ENCODE results near the gene CEP112.
"Not testable (repeated sequence)": the region's sequence is repeated elsewhere in the genome, so short reads cannot be mapped to it uniquely, and the experiment has no call there.

The CEP112 gene

DNA sequence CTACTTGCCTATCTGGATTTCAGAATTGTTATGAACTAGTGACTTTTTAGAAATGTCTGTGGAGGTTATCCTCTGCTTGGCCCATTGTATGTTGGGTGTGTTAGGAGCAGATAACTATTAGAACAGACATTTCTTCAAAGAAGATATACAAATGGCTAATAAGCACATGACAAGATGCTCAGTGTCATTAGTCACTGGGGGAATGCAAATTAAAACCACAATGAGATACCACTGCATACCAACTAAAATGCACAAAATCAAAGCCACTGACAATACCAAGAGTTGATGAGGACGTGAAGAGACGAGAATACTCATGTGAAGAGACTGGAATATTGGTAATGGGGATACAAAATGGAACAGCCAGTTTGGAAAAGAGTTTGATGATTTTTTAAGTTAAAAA lies 39.2 kb downstream of the CEP112 start:
- DNase-seq (ENCODE audit: low spot score), result no peak

GRCh38 chr17:66150708-66151107 lies 41.2 kb downstream of the CEP112 start:
- no peak for DNase-seq (ENCODE audit: low spot score)

DNA sequence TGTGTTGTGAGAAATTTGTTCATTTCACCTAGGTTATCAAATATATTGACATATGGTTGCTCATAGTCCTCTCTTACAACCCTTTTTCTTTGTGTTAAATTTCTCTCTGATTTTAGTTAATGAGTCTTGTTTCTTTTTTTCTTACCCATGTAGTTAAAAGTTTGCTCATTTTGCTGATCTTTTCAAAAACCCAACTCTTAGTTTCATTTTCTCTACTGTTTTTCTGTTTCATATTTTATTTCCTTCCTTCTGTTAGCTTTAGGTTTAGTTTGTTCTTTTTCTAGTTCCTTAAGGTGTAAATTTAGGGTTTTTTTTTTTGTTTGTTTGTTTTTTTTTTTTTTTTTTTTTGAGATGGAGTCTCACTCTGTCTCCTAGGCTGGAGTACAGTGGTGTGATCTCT lies 42.4 kb downstream of the CEP112 start:
- no peak for DNase-seq (ENCODE audit: low spot score)

DNA sequence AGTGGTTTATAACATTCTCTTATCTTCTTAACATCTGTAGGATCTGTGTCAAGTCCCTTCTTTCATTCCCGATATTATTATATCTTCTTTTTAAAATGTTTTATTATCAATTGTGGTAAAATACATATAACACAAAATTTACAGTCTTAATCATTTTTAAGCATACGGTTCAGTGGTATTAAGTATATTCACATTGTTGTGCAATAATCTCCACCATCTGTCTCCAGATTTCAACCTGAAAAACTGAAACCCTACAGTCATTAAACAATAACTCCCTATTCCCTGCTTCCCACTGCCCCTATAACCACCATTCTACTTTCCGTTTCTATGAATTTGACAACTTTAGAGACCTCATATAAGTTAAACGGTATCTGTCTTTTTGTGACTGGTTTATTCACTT lies 45.5 kb downstream of the CEP112 start:
- no peak for DNase-seq (ENCODE audit: low spot score)

DNA sequence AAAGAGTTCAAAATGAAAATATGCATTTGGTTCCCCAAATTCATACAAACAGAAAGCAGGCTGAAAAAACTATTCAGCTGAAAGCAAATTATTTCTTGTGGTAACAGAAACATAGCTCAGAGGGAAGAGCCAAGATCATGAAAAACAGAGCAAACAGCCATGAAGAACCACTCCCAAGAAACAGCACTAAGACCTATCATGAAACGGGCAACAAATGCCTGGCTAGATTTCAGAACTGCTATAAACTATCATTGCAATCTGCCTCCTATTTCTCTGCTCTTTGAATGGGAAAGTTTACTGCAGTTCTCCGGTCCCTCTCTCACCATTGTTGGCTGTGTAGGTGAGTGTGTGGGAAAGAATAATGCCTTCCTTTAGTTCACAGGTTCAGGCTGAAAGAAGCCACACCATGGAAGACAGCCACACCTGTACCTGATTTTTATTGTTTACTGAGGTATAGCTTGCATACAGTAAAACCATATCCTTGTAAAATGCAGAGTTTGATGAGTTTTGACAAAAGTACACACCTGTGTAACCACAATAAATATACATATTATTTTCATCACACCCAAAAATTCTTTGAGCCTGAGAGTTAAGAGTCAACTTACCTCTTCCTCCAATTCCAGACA lies 48.2 kb downstream of the CEP112 start:
- no peak for DNase-seq (ENCODE audit: low spot score)

- DNase-seq (ENCODE audit: low spot score), result no peak
Measured at GRCh38 chr17:66142428-66142827, 49.5 kb downstream of the CEP112 start.

DNA sequence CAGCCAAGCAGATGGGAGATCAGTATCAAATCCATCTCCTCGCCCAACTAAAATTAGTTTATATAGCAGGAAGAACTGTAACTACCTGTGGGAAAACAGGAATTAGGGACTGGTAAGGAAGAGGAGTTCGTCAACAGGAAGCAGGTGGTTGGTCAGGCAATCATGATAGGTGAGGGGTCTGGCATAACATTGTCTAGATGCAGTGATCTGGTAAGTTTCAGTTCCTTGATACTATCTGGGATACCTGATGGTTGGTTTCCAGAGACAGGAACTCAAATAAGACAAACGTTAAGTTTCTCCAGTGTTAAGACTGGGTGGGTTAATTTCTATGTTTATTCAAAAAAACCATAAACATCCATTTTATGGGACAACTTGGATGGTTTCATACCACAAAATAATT lies 53.8 kb downstream of the CEP112 start:
- DNase-seq (ENCODE audit: low spot score), result no peak

GRCh38 chr17:66135896-66136295 lies 56.0 kb downstream of the CEP112 start:
- no peak for DNase-seq (ENCODE audit: low spot score)

GRCh38 chr17:66135219-66135618 lies 56.7 kb downstream of the CEP112 start:
- DNase-seq (ENCODE audit: low spot score), result no peak

DNA sequence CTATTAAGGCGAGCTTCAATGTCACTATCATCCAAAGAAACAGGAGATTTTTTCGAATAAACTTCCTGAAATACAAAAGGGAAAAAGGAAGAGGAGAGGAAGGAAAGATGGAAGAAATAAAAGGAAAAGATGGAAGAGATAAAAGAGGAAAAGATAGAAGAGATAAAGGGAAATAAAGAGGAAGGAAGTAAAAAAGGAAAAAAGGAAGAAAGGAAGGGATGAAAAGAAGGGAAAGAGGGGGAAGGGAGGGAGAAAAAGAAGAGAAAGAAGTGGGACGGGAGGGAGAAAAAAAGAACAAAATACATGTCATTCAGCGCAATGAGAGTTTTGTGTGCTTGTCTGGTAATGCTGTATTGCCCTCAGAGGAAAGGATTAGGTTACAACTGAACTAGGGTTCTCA lies 62.2 kb downstream of the CEP112 start:
- DNase-seq (ENCODE audit: low spot score), result no peak

- no peak for DNase-seq (ENCODE audit: low spot score)
Measured at GRCh38 chr17:66126231-66126630, 65.7 kb downstream of the CEP112 start.

- no peak for DNase-seq (ENCODE audit: low spot score)
Measured at GRCh38 chr17:66123163-66123562, 68.8 kb downstream of the CEP112 start.

DNA sequence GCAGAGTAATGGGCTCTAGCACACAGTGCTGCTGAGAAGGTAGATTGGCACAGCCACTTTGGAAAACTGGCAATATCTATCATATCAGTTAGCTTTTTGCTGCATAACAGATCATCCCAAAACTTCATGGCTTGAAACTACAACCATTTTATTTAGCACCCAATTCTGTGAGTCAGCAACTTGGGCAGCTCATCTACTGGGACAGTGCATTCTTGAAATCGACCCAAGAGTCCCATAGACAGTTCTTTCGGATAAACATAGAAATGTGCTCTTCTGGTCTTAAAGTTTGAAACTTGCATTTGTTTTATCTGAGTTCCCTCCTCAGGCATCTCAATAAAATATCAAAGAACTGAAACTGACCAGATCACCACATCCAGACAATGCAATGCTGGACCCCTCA lies 76.7 kb downstream of the CEP112 start:
- no peak for DNase-seq (ENCODE audit: low spot score)

- DNase-seq (ENCODE audit: low spot score), result no peak
Measured at GRCh38 chr17:66114609-66115008, 77.3 kb downstream of the CEP112 start.

DNA sequence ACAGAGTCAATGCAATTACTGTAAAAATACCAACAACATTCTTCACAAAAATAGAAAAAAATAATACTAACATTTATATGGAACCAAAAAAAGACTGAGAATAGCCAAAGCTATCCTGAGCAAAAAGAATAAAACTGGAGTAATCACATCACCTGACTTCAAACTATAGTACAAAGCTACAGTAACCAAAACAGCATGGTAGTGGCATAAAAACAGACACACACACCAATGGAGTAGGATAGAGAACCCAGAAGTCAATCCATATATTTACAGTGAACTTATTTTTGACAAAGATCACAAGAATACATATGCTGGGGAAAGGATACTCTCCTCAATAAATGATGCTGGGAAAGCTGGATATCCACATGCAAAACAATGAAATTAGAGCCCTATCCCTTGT lies 84.2 kb downstream of the CEP112 start:
- DNase-seq (ENCODE audit: low spot score), result no peak

GRCh38 chr17:66098040-66098439 lies 93.9 kb downstream of the CEP112 start:
- DNase-seq (ENCODE audit: low spot score), result no peak

DNA sequence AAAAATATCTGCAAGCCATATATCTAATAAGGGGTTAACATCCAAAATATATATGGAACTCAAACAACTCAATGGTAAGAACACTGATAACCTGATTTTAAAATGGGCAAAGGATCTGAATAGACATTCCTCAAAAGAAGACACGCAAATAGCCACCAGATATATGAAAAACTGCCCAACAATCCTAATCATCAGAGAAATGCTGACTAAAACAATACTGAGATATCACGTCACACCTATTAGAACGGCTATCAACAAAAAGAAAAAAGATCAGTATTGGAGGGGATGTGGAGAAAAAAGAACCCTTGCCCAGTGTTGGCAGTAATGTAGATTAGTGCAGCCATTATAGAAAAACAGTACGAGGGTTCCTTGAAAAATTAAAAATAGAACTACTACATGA lies 97.2 kb downstream of the CEP112 start:
- DNase-seq (ENCODE audit: low spot score), result no peak

- no peak for DNase-seq (ENCODE audit: low spot score)
Measured at GRCh38 chr17:66091445-66092080, 100.4 kb downstream of the CEP112 start.

GRCh38 chr17:66089764-66090163 lies 102.2 kb downstream of the CEP112 start:
- no peak for DNase-seq (ENCODE audit: low spot score)

DNA sequence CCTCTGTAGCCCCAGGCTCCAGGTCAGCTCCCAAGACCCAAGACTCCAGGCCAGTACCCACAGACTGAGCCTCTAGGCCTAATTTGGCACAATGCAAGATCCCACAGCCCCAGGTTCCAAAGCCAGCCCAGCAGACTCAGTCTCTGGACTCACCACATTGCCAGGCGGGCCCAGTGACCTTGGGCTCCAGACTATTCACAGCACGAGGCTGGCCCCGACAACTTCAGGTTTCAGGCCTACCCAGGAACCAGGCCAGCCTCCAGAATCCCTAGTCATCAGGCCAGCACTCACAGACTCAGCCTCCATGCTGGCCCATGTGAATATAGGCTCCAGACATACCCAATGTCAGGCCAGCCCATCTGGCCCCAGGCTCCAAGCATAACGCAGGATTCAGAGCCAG lies 103.8 kb downstream of the CEP112 start:
- no peak for DNase-seq (ENCODE audit: low spot score)

GRCh38 chr17:66087073-66087472 lies 104.9 kb downstream of the CEP112 start:
- DNase-seq (ENCODE audit: low spot score), result no peak

- no peak for DNase-seq (ENCODE audit: low spot score)
Measured at GRCh38 chr17:66085221-66085620, 106.7 kb downstream of the CEP112 start.

- DNase-seq (ENCODE audit: low spot score), result not testable (repeated sequence)
Measured at GRCh38 chr17:66080670-66081069, 111.3 kb downstream of the CEP112 start.

GRCh38 chr17:66076546-66077190 lies 115.3 kb downstream of the CEP112 start:
- no peak for DNase-seq (ENCODE audit: low spot score)

All from ecto neural progenitor cell (in vitro differentiated cells).